GM21528 (cell line): ENCODE measurements around the gene HSD3B7.
"Not testable (repeated sequence)": the region's sequence is repeated elsewhere in the genome, so short reads cannot be mapped to it uniquely, and the experiment has no call there.

Source experiments
- ATAC-seq: cut with Tn5 transposase; IDR thresholded peaks from one replicate; pipeline ENCODE4 v1.9.1; 2021; ENCODE audit warnings: mild to moderate bottlenecking, moderate library complexity; ENCODE audit not compliant: unreplicated experiment, low FRiP score

The HSD3B7 gene

DNA sequence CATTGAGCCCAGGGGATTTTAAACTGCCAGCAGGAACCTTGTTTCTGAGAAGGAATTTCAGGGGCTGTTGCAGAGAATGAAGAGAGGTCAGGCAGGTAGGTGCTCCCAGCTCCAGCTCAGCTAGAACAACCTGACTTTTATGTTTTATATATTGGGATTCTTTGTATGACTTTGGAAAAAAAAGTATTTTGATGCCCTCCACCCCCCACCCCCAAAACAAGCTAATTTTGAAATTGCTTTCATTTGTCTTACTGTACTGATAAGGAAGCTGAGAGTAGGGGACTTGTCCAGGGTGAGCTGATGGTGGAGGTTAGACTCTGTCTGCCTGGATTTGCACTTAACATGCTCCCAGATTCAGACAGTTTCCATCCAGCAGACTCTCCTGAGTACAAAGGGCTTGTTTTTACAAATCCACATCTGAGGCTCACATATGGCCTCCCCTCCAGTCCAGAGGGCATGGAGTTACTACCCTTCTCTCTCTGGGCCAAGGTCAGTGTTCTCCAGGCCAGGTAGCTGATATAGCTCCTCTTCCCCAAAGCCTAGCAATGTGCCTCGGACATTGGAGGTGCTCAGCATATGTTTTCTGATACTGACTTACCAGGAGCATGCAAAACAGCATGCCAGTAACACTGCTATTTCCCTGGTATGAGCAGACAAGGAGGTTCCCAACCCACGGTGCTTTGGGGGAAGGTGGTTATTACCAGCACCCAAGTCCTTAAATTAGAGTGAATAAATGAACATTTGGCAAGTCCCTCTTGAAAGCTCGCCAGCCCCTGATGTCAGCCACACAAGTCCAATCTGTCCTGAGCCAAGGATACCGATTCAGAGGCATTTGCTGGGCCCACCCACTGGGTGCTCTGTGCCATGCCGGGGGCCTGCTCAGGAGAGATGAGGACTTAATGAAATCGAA, 14.1 kb downstream of the HSD3B7 start:
- ATAC-seq, result no peak

DNA sequence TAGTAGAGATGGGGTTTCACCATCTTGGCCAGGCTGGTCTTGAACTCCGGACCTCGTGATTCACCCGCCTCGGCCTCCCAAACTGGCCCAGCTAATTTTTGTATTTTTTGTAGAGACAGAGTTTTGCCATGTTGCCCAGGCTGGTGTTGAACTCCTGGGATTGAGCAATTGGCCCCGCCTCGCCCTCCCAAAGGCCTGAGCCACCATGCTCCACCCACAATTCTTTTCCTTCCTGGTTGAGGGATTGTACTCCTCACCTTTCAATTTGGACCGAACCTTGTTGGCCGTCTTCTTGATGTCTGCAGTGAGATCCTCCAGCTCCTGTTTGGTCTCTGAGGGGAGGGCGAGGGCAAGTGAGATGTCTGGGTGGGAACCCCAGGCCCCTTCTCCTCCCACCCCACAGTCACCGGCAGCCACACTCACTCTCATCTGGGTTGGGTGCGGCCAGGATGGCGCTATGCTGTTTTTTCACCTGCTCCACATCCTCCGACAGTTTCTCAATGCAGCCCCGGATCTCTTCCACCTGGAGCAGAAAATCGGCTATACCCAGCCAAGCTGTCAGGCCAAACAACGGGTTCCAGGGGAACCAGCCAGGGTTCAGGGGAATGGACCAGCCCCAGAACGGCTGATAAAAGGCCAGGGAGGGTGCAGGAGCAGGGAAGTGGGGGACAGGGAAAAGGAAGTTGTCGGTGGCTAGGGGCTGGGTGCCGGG, 15.8 kb downstream of the HSD3B7 start:
- ATAC-seq, result no peak

DNA sequence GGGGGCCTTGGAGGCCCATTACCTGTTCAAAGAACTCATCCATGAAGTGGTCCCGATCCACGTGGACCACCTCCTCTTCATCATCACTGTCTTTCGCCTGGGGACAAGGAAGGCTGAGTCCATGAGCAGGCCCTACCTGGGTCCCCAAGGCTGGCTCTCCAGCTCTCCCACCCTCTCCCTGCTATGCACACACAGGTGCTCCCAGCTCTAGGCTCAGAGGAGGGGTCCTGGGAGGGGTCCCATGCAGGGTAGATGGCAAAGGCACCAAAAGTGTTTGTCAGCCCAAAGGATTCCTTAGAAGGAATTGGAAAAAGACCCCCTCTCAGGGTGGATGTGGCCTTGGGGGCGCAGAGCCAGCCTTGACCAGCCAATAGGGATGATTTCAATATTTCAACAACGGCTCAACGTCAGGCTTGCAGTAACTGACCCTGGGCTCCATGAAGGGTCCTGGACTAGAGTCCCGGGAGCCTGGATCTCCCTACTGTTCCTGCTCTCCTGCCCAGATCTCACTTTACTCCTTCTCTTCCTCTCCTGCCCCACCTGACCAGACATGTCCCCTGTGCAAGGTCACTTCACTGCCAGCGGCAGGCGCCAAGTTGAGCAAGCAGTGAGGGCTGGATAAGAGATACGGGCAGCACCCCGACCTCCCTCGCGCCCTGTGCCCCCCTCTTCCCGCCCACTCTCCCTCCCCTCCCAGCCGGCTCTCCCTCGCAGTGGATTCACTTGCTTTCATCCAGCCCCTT, 16.7 kb downstream of the HSD3B7 start:
- no peak for ATAC-seq

DNA sequence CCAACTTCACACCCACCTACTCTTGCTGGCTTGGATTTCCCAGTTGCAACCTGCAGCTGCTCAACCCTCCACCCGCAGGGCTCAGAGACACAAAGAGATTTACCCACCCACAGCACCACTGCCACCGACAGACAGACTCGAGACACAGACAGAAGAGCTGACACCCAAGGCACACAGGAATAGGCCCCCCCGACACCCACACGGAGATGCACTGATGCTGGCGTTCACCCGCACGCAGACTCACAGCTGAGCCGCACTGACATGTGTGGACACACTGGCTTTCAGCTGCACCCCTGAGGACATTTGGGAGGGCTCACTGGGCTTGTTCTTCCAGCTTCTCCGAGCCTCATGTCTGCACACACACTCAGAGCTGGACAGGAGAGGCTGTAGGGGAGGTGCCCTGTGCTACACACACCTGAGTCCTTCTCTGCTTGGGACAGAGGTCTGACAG, 17.3 kb downstream of the HSD3B7 start:
- no peak for ATAC-seq

DNA sequence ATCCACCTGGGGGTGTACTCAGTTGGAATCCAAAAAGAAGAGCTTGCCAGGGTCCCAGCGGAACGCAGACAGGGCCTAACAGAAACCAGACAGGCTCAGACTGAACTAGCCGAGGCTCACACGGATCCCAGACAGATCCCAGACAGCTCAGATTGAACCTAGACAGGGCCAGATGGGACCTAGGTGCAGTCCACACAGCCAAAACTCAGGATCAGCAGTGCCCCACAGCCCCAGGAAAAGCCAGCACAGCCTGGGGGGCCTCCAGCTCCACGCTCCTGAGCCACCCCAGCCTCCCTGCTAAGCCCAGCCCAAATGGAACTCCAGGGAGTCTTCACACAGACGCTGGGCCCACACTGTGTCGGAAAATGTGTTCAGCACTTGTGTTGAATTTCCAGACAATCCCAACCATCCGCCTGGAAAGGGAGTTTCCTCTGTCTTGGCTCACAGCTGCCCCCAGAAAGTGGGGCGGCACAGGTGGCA, 17.9 kb downstream of the HSD3B7 start:
- ATAC-seq, result no peak

DNA sequence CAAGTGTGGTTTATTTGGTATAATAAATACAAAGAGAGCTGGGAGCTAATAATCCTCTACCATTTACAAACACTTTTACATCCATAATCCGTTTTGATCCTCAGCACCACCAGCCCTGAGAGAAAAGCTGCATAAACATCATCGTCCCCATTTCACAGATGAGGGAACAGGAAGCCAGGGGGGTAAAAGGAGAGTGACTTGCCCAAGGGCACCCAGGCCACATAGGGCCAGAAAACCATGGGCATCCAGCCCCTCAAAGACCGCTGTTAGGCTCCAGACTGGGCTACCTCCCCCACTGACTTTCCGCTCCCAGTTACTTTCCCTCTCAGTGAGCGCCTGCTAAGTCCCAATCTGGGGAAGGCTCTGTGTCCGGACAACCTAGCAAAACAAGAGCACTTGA, 18.7 kb downstream of the HSD3B7 start:
- ATAC-seq, result no peak

DNA sequence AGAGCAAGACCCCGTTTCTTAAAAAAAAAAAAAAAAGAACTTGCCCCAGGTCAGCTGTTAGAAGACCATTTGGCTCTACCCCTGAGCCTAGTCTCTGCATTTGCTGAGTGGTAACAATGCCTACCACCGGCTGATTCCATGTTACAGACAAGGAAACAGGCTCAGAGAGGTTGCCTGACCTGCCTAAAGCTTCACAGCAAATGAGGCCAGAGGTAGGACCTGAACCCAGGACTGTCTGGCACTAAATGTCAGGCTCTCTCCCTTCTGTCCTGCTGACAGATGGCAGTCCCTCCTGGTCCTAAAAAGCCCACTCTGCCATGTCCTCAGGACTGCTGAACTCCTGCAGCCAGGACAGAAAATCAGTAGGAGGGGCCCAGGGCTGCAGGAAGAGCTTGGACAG, 19.7 kb downstream of the HSD3B7 start:
- no peak for ATAC-seq

DNA sequence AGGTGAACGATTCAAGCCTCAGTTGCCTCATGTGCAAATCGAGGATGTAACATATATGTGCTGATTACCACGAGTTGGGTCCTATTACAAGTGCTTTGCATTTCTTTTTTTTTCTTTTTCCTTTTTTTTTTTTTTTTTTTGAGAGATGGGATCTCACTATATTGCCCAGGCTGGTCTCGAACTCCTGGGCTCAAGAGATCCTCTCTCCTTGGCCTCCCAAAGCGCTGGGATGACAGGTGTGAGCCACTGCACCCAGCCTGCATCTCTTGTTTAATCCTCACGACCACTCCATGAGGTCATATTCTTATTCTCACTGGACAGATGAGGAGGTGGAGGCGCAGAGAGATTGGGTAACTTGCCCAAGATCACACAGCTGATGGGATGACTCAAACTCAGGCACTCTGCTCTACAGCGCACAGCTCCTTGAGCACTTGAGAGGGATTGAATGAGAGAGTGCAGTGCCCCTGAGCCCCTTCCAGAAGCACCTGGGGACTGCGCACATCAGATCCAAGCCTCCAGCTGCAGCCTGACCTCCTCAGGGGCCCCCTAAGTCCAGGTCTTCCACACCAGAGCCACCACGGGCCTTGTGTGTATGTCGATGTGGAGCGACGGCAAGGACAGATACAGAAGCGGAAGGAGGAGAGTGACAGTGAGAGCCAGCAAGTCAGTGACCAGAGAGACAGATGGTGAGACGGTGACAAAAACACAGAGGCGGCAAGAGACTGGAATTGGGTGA, 20.5 kb downstream of the HSD3B7 start:
- ATAC-seq, result no peak

DNA sequence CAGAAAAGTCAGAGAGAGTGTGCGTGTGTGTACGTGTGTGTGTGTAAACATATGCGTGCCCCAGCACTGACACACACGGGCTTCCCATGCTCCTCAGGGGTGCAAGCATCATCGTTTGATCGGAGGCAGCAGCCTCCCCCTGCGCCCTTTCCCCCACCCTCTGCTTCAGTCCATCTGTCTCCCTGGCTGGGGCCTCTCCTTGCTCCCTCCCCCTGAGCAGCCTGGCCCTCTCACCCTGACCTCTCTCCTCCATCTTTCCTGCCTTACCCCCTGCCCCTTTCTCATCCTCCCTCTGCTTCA, 21.0 kb downstream of the HSD3B7 start:
- no peak for ATAC-seq

DNA sequence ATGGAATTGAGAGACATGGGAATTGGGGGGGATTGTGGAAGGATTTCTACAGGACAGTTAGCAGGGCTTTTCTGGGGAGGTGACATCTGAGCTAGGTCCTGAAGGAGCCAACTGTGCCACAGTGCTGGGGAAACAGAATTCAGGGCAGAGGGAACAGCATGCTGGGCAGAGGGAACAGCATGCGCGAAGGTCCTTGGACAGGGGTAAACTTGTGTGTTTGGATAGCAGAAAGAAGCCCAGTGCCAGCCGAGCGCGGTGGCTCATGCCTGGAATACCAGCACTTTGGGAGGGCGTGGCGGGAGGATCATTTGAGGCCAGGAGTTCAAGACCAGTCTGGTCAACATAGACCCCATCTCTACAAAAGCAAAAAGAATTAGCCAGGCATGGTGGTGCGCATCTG, 21.6 kb downstream of the HSD3B7 start:
- no peak for ATAC-seq

DNA sequence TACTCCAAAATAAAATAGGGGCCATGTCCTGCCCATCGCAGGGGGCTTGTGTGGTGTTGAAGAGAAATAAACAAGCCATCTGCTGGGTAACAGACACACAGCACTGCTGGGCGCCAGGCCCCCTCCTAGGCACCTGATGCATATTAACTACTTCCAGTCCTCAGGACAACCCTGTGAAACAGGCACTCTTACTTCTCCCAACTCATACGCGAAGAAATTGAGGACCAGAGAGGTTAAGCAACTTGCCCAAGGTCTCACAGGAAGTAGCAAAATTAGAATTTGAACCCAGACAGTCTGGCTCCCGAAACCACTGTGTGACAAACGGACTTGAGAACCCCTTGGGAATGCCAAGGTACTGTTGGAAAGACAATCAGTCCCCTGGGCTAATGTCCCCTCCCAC, 22.7 kb downstream of the HSD3B7 start:
- no peak for ATAC-seq

DNA sequence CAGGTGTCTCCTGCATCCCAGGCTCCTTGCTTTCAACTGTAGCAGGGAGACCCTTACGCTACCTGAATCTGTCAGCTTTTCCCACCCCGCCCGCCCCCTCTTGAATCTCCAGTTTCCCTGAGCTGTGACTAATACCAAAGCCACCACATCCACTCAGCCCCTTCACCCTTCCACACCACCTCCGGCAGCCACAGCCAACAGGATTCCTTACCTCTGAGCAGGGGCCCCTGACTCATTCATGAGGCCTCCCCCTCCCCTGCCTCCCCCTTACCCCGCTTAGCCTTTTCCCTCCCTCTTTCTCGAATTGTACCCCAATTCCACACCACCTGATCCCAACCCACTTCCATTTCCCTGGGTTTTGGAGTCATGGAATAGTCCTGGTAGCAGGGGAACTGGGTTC, 23.1 kb downstream of the HSD3B7 start:
- no peak for ATAC-seq

DNA sequence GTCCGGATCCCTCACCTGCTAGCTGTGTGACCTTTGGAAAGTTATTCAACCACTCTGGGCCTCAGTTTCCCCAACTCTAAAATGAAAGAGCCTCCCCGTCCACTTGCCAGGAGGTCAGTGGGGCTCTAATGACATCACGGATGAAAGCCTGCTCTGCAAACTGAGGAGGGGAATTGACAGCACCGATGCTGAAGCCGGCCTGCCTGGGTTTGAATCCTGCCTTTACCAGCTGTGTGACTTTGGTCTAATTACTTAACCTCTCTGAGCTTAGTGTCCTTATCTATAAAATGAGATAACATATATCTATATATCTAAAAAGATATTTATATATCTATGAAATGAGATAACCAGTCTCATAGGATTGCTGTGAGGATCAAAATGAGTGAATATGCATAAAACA, 23.5 kb downstream of the HSD3B7 start:
- no peak for ATAC-seq

DNA sequence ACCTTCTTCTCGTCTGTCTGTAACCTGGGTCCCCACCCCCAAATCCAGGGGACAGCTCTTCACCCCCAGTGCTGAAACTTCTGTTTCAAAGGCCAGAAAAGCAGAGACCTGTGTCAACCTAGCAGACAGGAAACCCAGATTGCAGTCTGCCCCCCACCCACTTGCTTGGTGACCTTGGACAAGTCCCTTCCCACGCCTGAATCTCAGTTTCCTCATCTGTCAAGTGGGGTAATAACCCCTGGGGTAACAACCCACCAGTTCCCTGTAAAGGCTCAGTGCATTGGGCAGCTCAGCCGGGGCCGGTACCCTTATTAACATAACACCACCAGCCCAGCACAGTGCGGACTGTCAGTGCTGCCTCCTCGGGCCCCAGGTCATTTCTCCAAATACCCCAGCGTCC, 24.1 kb downstream of the HSD3B7 start:
- no peak for ATAC-seq

DNA sequence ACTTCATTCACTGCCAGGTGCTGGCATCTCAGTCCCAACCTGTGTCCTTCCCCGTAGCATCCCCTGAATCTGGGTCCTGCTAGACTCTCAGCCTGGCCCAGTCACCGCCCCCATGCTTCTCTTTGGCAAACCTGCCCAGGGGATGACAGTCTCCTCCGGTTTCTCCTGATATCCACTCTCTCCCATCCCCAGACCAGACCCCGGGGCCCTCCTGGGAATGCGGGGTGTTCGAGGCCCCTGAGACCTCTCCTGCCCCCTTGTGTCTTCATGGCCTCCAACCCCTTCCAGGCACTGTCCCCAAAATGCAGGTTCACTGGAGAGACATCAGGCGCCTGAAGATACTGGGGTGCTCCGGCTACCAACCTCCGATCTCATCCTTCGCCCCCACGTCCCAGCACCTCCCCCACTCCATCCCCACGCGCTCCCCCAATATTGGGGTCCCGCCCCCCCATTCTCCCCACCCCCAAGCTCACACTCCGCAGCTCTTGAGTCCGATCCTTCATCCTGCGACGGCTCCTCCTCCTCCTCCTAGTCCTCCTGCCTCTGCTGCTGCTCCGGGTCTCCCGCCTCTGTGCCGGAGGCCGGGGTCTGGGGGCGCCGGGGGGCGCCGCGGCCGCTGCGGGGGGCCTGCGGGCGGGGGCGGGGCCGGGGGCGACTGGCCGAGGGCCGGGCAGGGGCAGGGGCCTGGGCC, 25.0 kb downstream of the HSD3B7 start:
- no peak for ATAC-seq

DNA sequence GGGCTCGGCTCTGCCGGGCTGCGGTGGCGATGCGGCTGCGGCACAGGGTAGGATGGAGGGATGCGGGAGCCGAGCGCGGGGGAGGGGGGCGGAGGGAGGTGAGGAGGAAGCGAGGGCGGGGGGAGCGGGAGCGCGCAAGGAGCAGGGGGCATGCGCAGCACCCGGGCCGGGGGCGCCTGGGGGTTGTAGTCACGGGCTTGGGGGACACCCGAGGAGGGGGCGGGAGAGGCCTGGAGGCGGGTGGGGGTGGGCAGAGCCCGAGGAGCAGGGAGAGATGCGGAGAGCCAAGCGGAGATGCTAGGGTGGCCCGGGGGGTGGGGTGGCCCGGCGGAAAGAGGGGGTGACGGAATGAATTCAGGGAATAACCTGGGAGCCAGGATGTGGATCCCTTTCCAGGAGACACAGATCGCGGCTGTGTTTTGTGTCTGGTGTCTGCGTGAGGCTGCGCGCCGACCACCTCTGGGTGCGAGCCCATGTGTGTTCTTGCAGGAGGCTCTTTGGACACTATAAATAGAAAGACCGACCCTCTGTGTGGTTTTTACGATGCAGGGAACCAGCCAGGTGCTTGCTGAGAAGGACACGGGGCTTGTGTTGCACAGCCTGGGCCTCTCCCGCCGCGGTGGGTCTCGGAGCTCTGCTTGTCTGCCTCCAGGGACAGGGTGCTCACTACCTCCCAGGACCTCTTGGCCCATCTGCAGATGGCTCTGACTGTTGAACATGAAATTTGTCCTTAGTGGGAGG, 25.7 kb downstream of the HSD3B7 start, which contains the start of gene STX1B:
Gene STX1B, minus strand, starts transcription at position 54 of the 741 bp plus-strand sequence. CDS start 242 bp downstream, outside the sequence.
- ATAC-seq, result no peak

DNA sequence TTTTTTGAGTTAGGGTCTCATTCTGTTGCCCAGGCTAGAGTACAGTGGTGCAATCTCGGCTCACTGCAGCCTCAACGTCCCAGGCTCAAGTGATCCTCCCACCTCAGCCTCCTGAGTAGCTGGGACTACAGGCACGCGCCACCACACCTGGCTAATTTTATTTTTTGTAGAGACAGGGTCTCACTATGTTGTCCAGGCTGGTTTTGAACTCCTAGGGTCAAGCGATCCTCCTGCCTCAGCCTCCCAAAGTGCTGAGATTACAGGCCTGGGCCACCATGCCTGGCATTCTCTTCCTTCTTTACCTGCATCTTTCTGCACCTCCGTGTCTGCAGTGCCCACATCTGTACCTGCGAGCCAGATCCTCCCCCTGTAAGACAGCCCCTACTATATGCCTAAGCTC, 26.8 kb downstream of the HSD3B7 start:
- ATAC-seq, result not testable (repeated sequence)

DNA sequence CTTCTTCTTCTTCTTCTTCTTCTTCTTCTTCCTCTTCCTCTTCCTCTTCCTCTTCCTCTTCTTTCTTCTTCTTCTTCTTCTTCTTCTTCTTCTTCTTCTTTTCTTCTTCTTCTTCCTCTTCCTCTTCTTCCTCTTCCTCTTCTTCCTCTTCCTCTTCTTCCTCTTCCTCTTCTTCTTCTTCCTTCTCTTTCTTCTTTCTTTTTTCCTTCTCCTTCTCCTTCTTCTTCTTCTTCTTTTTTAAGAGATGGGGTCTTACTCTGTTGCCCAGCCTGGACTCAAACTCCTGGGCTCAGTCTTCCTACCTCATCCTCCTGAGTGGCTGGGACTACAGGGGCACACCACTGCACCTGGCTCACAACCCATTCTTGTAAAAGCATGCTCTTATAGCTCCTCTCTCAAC, 28.3 kb downstream of the HSD3B7 start:
- not testable (repeated sequence) for ATAC-seq

DNA sequence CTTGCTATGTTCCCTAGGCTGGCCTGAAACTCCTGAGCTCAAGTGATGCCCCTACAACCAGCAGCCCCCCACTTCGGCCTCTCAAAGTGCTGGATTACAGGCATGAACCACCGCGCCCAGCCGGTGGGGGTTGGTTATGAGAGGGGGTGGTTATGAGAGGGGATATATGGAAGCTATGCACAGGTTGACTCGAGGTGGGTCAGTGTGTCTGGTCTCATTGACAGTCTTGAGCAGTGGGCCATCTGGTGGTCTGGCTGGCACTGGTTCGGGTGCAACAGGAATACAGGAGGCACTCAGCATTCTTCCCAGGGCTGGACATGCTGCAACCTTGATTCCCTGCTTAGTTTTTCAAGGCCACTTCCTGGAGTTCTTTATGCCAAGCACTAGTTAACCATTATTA, 31.0 kb downstream of the HSD3B7 start:
- no peak for ATAC-seq
